Activated CD4-positive, alpha-beta T cell treated with anti-CD3 and anti-CD28 coated beads, Interleukin-2, amount 50 U/mL, for 1 hour (primary cell): ENCODE results near the gene LRRFIP2.
"Not testable (repeated sequence)": the region's sequence is repeated elsewhere in the genome, so short reads cannot be mapped to it uniquely, and the experiment has no call there.

Experiments used
- DNase-seq: peaks from one replicate; pipeline ENCODE4 v3.0.0-alpha.2; 2020

The LRRFIP2 gene

DNA sequence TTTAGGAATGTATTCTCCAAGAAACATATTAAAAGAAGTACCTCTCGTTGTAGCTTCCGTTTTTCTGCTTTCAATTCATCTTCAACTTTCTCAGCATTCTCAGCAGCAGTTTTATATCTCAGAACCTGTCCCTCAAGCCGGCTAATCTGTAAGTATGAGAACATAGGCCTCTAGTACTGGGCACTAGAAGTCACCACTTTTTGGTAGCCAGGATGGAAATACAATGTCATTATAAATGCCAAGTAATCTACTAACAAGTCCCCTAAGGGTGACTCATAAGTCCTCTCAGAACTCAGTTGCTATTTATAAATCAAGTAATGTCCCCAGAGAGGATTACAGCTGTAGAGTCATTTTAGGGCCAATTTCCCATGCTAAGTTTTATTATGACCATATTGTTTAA lies 120.0 kb downstream of the LRRFIP2 start:
- DNase-seq, result no peak

DNA sequence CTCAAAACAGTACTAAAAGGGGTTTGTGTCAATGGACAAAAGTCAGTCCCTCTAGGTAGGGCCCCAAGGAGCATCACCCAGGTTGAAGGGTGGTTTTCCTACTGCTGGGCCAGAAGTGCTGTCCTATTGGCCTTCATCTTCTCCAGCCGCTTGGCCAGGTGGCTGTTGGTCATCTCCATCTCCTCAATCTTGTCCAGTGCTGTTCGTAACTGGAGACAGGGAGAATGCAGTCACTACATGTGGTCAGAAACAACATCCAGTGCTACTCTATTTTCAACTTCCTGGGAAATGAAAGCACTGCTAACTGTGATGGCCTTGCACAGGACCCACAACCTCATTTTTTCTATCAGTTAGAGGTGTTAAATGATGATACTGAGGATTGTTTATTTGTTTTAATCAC lies 120.6 kb downstream of the LRRFIP2 start:
- DNase-seq, result no peak

DNA sequence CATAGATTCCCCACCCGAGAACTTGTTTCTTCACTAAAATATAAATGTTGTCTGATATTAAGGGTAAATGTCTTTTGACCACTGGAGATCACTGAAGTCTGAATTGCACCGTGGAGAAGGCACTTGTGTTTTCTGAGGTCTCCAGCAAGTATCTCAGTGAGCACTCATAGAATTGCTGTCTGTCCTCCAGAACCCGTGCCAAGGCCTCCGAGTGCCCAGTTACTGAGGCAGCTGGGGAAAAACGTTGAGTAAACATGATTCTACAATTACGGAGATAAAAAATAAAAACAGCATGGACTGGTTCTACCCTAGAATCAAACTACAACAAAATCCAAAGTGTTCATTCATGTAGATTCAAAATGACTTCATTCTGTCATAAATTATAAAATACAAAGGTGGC lies 121.0 kb downstream of the LRRFIP2 start:
- no peak for DNase-seq

DNA sequence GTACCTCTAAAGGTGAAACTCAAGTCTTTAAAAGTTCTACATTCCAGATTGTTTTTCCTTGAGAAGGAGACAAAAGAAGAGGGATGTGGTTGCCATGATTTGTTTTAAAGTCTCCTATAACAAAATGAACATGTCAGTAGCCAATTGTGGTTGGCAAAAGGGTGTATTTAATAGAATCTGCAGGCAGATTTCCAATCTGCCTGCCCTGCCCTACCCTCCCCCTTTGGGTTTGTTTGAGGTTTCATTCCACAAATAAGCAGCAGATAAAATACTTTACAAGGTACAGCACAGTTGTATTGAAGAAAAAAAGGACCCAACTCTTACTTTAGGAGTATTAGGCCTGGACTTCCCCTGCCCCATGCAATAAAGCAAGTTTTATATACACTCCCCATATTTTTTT lies 121.5 kb downstream of the LRRFIP2 start:
- DNase-seq, result no peak

DNA sequence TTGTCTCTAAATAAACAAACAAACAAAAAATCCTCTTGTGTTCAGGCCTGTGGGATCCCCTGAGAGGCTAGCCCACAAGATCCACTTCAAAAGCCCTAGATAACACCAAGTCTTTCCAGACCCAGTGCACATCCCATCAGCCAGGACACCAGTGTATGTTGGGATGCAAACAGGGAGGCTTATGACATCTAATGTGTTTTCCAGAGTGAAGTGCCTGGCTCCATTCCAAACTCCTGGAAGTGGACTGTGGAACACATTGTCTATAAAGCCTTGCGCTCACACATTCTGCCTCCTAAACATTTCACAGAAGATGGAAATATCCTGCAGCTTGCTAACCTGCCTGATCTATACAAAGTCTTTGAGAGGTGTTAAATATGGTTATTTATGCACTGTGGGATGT lies 124.1 kb downstream of the LRRFIP2 start:
- no peak for DNase-seq

DNA sequence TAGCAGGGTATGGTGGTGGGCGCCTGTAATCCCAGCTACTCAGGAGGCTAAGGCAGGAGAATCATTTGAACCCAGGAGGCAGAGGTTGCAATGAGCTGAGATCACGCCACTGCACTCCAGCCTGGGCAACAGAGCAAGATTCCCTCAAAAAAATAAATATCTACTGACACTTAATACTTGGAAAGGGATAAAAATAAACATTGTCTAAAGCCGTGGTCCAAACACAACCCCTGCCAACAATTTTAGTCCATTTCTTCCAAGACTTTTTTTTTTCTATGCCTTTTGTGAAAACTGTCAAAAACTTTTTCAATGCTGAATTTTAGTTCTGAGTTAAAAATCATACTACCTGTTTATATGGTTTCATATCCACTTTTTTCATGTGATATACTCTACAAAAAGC lies 131.7 kb downstream of the LRRFIP2 start:
- DNase-seq, result not testable (repeated sequence)

DNA sequence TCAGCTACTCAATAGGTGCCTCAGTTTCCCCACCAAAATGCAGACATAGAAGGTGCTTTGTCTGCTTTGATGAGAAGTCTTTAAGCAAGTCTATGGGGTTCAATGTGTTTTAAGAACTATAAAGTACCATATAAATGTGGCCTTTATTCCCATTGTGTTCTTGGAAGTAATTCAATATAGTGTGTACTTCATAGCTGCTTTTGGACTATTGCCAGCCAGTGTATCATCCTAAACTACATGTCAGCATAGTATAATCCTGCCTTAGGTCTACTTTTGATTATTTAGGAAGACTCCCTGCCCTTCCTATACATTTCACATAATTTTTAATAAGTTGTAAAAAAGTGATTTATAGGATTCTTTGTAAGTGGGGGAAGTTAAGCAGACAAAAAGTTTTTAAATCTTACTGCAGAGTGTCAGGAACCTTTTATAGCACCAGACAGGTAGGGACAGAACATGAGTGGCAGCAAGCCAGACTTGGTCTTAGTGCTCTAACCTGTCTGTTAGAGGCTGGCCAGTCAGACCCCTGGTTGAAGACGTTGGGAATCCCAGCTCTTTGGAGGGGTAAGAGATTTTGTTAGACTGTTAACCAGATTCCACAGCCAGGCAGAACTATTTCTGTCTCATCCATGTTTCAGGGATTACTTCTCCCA lies 132.7 kb downstream of the LRRFIP2 start:
- DNase-seq, result no peak

DNA sequence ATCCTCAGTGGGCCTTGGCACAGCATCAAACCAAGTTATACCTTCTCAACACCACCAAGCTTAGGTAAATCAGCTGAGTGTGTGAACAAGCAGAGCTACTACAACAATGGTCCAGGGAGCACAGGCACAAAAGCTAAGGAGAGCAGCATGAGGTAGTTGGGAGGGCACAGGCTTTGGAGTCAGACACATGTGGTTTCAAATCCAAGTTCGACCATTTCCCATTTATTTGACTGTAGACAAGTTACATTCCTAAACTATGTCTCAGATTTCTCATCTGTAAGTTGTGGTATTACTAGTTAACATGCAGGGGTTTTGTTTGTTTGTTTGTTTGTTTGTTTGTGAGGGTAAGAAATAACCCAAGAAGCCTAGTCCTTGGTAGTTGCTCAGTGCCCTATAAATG lies 134.2 kb downstream of the LRRFIP2 start:
- DNase-seq, result no peak

DNA sequence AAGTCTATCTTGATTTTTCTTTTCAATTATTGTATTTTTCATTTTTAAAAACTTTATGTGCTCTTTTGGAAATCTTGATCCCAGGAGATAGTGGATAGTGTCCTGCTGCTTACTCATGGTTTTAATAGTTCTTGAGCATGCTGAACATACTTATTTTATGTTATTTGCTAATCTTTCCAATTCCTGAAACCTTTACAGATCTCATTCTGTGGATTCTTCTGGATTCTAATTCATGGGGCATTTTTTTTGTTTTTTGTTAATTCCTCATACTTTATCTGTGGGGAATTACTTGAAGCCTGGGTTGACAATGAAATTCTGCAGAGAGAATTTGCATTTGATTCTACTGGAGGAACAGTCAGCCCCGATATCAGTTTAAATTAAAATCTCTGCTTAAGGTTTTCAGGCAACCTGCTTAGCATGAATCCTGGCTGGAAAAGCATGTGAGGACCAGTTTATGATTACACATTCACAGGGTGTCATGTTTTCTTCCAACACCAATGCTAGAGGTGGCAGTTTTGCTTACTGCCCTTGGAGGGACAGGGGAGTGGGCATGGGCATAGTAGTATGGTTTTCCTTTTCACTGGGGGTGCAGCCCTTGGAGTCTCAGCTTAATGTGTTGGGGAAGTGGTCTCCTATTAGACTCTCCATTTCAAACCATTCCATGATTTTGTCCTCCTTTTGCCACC lies 135.1 kb downstream of the LRRFIP2 start:
- no peak for DNase-seq

DNA sequence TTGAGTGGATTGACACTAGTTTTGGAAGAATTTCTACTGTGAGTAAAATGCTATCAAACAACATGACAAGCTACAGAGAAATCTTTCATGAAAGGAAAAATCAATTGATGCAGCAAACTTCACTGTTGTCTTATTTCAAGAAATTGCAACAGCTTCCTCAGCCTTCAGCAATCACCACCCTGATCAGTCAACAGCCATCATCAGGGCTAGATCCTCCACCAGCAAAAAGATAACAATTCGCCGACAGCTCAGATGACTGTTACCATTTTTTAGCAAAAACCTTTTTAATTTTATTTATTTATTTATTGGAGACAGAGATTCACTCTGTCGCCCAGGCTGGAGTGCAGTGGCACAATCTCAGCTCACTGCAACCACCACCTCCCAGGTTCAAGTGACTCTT lies 137.0 kb downstream of the LRRFIP2 start:
- no peak for DNase-seq

DNA sequence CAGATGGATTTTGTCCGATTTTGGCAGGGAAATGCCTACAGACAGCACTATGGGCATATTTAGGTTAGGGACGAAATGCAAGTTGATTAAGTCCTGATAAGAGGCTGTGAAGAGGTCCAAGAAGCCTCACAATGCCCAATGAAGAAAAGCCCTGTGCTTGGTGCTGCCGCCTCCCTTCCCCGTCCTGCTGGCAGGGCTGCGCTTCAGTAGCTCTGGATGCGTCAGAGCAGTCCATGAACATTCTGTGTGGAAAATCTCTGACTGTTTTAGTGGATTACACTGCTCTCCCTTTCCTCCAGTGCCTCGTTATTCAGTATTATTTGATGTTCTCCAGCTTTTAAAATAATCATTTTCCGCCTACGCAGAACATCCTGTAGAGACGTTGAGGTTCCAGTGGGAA lies 141.4 kb downstream of the LRRFIP2 start:
- no peak for DNase-seq

DNA sequence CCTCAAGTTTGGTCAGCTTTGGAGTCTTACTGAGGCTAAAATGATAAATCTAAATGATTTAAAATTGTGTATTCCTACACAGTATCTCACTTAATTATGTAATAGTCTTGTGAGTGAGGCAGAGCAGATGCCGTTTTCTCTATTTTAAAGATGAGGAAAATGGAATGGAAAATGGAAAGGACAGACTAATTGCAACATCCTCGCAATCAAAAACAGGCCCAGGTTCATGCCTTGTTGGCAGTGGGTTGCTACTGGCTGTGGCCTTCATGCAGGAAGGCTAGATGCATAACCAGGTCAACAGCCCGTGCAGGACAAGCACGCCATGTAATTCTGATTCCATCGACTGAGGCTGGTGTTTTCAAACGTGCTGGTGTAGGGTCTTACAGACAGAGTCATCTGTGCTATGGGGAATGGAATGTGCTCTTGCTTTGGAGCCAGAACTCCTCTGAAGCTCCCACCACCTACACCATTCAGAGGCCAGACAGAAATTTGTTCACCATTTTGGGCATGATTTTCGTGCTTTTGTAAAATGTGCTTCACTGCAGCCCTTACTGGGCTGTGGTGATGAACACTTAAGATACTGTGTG lies 143.2 kb downstream of the LRRFIP2 start:
- DNase-seq, result no peak

DNA sequence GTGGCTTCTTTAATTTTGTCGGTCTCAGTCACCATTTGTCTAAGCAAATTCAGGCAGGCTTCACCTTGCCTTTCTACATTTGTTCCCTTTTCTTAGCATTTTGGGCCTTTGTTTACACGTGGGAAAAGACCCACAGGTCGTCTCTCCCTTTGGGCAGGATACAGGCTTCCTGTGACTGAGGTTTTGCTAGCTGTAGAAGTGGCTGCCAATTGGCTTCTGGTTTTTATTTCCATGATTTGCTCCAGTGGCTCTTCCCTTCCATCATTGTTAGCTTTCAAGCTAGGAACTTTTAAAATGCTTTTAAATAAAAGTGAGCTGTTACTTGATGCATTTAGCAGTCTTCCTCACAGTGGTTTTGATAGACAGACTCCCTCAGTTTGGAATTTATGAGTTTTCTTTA lies 143.8 kb downstream of the LRRFIP2 start:
- no peak for DNase-seq

DNA sequence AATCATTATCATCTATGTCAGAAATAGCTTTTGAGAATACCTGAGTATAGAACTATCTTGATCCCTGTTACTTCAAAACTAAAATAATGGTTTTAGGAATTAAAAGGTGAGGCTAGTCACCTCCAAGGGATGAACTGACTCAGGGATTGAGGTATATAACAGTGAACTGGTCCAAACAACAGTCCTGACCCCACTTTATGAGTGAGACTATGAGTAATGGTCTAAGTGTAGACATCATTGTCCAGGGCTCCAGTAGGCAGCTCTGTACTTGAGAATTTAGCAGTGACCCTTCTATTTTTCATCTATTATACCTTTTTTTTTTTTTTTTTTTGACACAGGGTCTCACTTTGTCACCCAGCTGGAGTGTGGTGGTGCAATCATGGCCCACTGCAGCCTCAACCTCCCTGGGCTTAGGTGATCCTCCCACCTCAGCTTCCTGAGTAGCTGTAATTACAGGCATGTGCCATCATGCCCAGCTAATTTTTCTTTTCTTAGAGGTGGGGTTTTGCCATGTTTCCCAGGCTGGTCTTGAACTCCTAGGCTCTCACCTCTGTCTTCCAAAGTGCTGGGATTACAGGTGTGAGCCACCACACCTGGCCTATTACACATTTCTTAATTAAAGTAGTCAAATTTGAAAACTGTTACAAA lies 144.7 kb downstream of the LRRFIP2 start:
- no peak for DNase-seq

DNA sequence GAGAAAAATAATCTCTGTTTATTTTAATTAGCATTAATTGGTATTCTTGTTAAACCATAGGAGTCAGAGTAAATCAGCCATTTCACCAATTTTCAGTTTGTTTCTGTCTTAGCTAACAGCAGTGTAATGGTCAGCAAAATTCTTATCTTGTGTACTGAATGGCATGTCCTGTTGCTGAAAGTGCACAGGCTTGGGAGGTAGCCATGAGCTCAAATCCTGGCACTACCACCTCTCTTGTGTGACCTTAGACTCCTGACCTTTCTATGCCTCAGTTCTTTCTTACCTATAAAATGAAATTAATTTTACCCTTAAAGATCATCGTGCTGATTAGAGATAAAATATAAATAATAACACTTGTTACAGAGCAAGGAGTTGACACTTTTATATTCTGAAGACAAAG lies 145.3 kb downstream of the LRRFIP2 start:
- no peak for DNase-seq

DNA sequence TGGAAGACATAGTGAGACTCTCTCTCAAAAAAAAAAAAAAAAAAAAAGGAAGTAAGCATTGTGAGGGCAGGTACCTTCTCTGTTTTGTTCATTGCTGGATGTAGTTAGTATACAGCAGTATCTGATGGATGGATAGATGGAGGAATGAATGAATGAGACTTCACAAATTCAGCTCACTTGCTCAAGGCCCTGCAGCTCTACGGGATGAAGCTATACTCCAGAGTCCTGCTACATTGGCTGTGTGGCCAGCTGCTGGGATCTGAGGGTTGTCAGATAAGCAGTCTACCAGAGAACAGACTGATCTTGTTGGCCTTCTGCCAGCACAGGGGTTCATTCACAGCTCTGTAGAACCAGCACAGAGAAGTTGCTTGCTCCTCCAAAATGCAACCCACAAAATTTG lies 146.1 kb downstream of the LRRFIP2 start:
- DNase-seq, result no peak

DNA sequence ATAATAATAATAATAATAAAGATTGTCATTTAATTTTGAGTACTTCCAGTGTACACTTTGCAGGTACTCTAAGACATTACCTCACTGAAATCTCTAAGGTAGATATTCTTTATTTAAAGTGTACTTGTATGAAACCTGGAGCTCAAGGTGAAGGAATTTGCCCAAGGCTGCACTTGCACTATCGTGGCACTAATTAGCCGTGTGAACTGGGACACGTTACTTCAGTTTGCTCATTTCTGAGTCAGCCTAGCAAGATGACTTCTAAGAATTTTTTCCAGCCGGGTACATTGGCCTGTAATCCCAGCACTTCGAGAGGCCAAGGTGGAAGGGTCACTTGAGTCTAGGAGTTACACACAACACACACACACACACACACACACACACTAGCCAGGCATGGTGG lies 147.5 kb downstream of the LRRFIP2 start:
- no peak for DNase-seq

DNA sequence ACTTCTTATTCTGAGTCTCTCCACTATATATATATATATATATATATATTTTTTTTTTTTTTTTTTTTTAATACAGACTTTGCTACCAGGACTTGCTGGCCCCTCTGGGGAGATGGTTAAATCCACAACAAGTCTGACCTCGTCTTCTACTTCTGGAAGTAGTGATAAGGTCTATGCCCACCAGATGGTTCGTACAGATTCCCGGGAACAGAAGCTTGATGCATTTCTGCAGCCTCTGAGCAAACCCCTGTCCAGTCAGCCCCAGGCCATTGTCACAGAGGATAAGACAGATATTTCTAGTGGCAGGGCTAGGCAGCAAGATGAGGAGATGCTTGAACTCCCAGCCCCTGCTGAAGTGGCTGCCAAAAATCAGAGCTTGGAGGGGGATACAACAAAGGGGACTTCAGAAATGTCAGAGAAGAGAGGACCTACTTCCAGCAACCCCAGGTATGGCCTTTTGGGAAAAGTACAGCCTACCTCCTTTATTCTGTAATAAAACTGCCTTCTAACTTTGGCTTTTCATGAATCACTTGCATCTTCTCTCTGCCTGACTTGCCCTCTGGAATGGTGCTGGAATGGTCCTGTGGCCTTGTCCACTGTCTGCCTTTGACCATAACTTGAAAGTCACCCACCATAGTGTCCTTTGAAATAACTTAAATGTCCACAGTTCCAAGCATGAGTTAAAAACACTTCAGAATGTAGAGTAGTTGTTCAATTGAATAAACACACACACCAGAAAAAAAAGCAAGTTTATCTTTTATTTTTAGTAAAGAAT lies 148.6 kb downstream of the LRRFIP2 start:
- no peak for DNase-seq

DNA sequence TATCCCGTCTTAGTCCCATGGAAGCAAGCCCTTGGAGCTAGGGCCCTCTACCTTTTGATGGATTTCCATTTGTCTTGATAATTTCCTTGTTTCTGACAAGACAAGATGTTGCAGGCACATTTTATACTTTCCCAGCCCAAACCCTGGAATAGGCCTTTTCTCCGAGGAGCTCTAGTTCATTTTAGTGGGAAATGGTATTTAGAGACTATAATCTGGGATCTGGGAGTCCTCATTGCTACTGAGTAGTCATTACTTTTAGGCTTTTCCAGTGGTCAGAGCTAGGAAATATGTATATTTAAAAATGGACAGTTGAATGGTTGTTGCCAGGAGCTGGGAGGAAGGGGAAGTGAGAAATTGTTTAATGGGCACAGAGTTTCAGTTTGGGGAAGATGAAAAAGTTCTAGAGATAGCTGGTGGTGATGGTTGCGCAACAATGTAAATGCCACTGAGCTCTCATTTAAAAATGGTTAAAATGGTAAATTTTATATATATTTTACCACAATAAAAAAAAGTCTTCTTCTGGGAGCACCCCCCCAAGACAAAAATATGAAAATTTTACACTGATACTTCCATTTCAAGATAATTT lies 149.5 kb downstream of the LRRFIP2 start:
- DNase-seq, result no peak

DNA sequence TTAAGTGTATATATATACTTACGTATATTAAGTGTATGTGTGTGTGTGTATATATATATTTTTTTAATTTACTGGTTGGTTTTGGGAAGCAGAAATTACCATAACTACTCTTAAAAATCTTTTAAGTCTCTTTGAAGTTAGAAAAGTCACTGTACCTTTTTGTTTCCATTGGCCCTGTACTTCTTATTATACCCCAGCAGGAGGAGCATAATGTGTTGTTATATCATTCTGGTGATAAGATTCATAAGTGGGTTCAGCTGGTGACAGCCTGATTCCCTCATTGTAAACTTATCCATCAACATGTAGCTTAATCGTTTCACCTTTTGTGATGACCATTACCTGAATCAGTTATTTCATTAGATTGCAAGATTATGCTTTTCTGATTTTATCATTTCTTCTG lies 150.3 kb downstream of the LRRFIP2 start:
- DNase-seq, result no peak

DNA sequence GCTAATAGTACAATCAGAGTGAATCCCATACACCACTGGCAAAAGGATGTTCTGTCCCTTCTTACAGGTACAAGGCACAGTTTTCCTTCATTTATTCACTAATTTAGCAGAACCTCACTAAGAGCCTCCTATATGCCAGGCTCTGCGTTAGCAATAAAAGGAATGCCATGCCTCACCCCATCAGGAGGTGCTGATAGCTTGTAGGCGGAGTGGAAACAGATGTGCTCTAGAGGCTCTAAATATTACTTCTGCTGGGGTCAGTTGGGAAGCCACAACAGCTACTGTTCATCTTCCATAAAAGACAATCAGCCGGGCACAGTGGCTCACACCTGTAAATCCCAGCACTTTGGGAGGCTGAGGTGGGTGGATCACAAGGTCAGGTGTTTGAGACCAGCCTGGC lies 156.7 kb downstream of the LRRFIP2 start:
- DNase-seq, result no peak

DNA sequence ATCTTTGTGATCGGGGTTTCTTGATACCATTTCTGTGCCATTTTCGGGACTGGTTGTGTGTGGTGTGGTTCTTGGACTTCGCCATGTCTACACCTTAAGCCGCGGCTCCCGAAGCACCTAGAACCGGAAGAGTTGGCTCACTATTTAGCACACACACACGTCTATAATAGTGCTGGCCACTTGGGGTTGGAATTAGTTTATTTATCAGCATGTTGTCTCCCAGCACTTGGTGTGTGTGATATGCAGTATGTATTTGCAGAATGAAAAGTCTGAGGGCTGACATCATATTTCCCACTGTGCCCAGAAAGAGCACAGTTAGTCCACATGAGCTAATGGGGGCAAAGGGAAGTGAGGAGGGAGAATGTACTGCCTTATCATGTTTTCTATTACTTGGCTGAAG lies 157.5 kb downstream of the LRRFIP2 start:
- no peak for DNase-seq

DNA sequence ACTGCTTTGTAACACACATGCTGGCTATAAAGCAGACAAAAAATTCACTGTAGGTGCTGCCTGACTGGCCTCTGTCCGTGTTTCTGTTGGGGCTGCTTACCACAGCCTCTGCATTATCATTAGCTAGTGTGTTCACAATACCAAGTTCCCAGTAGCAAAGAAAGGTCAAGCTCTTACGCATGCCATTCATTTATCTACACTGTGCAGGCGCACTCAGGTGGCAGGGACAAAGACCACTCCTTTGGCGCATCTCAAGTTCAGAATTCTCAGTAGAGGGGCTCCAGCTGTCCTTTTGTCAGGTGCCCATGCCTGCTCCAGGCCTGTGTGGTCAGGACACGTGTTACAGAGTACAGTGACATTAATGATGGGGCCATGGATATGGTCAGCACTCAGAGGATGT lies 158.7 kb downstream of the LRRFIP2 start:
- no peak for DNase-seq
